Esophagus muscularis mucosa (tissue), 4 donors: Measurements from ENCODE around the gene SCFD2. TPM values are rescaled to one million over a fixed set of nuclear protein-coding genes. Genes with fewer than 3 reads are reported as not detected.

ENCODE experiments used
- DNase-seq: peaks from one replicate; pipeline ENCODE4 v3.0.0-alpha.2; 2017; ENCODE audit errors: extremely low spot score
- H3K27ac ChIP-seq, 4 donors: fragments of 200-600 bp; sonication (generic); replicated peaks in 1 of 4; 1 replicate in 3 of 4; 2 replicates in 1 of 4; pipeline ENCODE4 v1.5.1; 2016 to 2019; ENCODE audit warnings: mild to moderate bottlenecking in 1 of 4
- H3K27me3 ChIP-seq, 4 donors: fragments of 200-600 bp; sonication (generic); one replicate each; pipeline versions ENCODE4 v1.5.1 to v1.6.0; 2016 to 2019
- H3K36me3 ChIP-seq, 4 donors: fragments of 200-600 bp; sonication (generic); one replicate each; pipeline ENCODE4 v1.5.1; 2016 to 2019
- H3K4me1 ChIP-seq, 4 donors: fragments of 200-600 bp; sonication (generic); one replicate each; pipeline ENCODE4 v1.5.1; 2016 to 2019
- H3K4me3 ChIP-seq, 4 donors: fragments of 200-600 bp; sonication (generic); 1 replicate in 2 of 4; 2 replicates in 2 of 4; pipeline ENCODE4 v1.5.1; 2016 to 2019; ENCODE audit warnings: mild to moderate bottlenecking in 4 of 4, moderate library complexity in 1 of 4
- H3K9me3 ChIP-seq, 4 donors: fragments of 200-600 bp; sonication (generic); 1 replicate in 3 of 4; 2 replicates in 1 of 4; pipeline ENCODE4 v1.5.1; 2016 to 2019
- CTCF ChIP-seq, 3 experiments: fragments of 200-600 bp in 2 of 3; fragments of 450-650 bp in 1 of 3; sonication (generic) in 2 of 3; IDR thresholded peaks; one replicate each; pipeline ENCODE4 v1.5.1; 2017 to 2019; ENCODE audit warnings: antibody characterized with exemption in 3 of 3, mild to moderate bottlenecking in 2 of 3, moderate library complexity in 1 of 3
- EP300 ChIP-seq: sonication (generic); formaldehyde crosslinking; IDR thresholded peaks from one replicate; pipeline ENCODE4 v1.6.1; 2017; ENCODE audit warnings: antibody characterized with exemption
- POLR2A ChIP-seq: fragments of 450-650 bp; IDR thresholded peaks from one replicate; pipeline ENCODE4 v1.6.1; 2017; ENCODE audit warnings: antibody characterized with exemption, moderate library complexity, mild to moderate bottlenecking, low read depth
- POLR2AphosphoS5 ChIP-seq, 2 donors: sonication (generic); formaldehyde crosslinking; IDR thresholded peaks; one replicate each; pipeline ENCODE4 v1.6.1; 2017; ENCODE audit warnings: antibody characterized with exemption in 2 of 2
- WGBS: methylation state at CpG from one replicate; pipeline ENCODE4 v1.1.5; 2018; 5-methylcytosine and 5-hydroxymethylcytosine counted together
- intact Hi-C: fragments of 100-400 bp; cut with DNase I; formaldehyde crosslinking; loops from one replicate; pipeline ENCODE4 v1.15.1; 2023
- total RNA-seq, 4 donors: library from RNA; depleted of rRNA; stranded (reverse); fragments of >200 nt; gene quantifications; one replicate each; pipeline versions ENCODE4 v1.1.0 to v1.2.1, GENCODE V29; 2016

The SCFD2 gene
- total RNA-seq, 4 donors from 2014 or later: 10.0 to 15.7 (median 12.7) TPM

- no peak overlapping the region for H3K27ac ChIP-seq
- intact Hi-C loops: no loop called here
- no peaks in the 10 kb centered on the region for H3K9me3 ChIP-seq
- WGBS: 96% methylated on average over 5 of the region's 5 CpGs
- peaks cover 0 to 15% (median 14%) of the 10 kb centered on the region in 4 donors for H3K4me1 ChIP-seq
- H3K36me3 ChIP-seq: no peaks in the 10 kb centered on the region
- DNase-seq: no peak
- no peaks in the 10 kb centered on the region for H3K27me3 ChIP-seq
- TF ChIP-seq POLR2AphosphoS5 (IDR thresholded peaks at IDR 0.05) (no peak), CTCF (IDR thresholded peaks at IDR 0.05) (no peak), POLR2A (no peak), EP300 (no peak)
- no peak overlapping the region for H3K4me3 ChIP-seq
Observed at GRCh38 chr4:53130896-53131561, 234.8 kb downstream of the SCFD2 start.

- H3K4me3 ChIP-seq: no peak overlapping the region
- no peaks in the 10 kb centered on the region for H3K27me3 ChIP-seq
Observed at GRCh38 chr4:53128706-53129357, 237.0 kb downstream of the SCFD2 start.

GRCh38 chr4:53128231-53128630 is 237.6 kb downstream of the SCFD2 start:
- Histone ChIP-seq H3K4me3 (no peak overlapping the region), H3K27me3 (no peaks in the 10 kb centered on the region), H3K9me3 (no peaks in the 10 kb centered on the region), H3K4me1 (peaks cover 0 to 15% (median 14%) of the 10 kb centered on the region in 4 donors), H3K36me3 (no peaks in the 10 kb centered on the region), H3K27ac (no peak overlapping the region)
- TF ChIP-seq EP300 (no peak), POLR2A (no peak), CTCF (IDR thresholded peaks at IDR 0.05) (no peak), POLR2AphosphoS5 (IDR thresholded peaks at IDR 0.05) (no peak)
- no peak for DNase-seq
- WGBS: 78% methylated on average over 4 of the region's 4 CpGs
- intact Hi-C loops: no loop called here

More at GRCh38 chr4:53128706-53129357, 237.0 kb downstream of the SCFD2 start:
- peaks cover 0 to 15% (median 14%) of the 10 kb centered on the region in 4 donors for H3K4me1 ChIP-seq
- intact Hi-C loops: no loop called here
- H3K9me3 ChIP-seq: no peaks in the 10 kb centered on the region
- TF ChIP-seq CTCF (IDR thresholded peaks at IDR 0.05): no peak
- no peak for TF ChIP-seq POLR2A
- no peak for TF ChIP-seq POLR2AphosphoS5 (IDR thresholded peaks at IDR 0.05)
- TF ChIP-seq EP300: no peak
- H3K36me3 ChIP-seq: no peaks in the 10 kb centered on the region
- no peak for DNase-seq
- H3K27ac ChIP-seq: no peak overlapping the region
- 31% methylated on average over 2 of the region's 2 CpGs for WGBS

- Histone ChIP-seq H3K4me3 (no peak overlapping the region), H3K27ac (no peak overlapping the region), H3K9me3 (no peaks in the 10 kb centered on the region), H3K4me1 (peaks cover 0 to 15% (median 14%) of the 10 kb centered on the region in 4 donors), H3K36me3 (no peaks in the 10 kb centered on the region), H3K27me3 (no peaks in the 10 kb centered on the region)
- intact Hi-C loops: no loop called here
- no peak for DNase-seq
- WGBS: 96% methylated on average over 5 of the region's 5 CpGs
- no peak for TF ChIP-seq EP300
- no peak for TF ChIP-seq POLR2A
- no peak for TF ChIP-seq POLR2AphosphoS5 (IDR thresholded peaks at IDR 0.05)
- no peak for TF ChIP-seq CTCF (IDR thresholded peaks at IDR 0.05)
Observed at GRCh38 chr4:53127365-53127764, 238.5 kb downstream of the SCFD2 start.
